H1 (cell line): ENCODE data around the gene GSTA2.

Experiments
- CHD2 ChIP-seq: IDR thresholded peaks from 2 replicates; pipeline ENCODE4 v1.6.1; 2012; ENCODE audit warnings: low read length, improper control_type of control experiment
- CTCF ChIP-seq, 3 experiments: IDR thresholded peaks; 1 replicate in 2 of 3; 2 replicates in 1 of 3; pipeline versions ENCODE4 v1.5.1 to v1.6.1; 2011; ENCODE audit warnings: low read length in 3 of 3, mild to moderate bottlenecking in 3 of 3, inconsistent platforms in 2 of 3, low read depth in 1 of 3, moderate library complexity in 1 of 3; ENCODE audit not compliant: insufficient read depth in 1 of 3; ENCODE audit errors: control extremely low read depth in 1 of 3
- EGR1 ChIP-seq: IDR thresholded peaks from 2 replicates; pipeline ENCODE4 v1.6.1; 2011; ENCODE audit warnings: low read depth, low read length, borderline replicate concordance
- EP300 ChIP-seq, 2 experiments: IDR thresholded peaks; 1 replicate in 1 of 2; 2 replicates in 1 of 2; pipeline ENCODE4 v1.6.1; 2011 to 2012; ENCODE audit warnings: low read depth in 2 of 2, low read length in 2 of 2, mild to moderate bottlenecking in 2 of 2, borderline replicate concordance in 1 of 2, inconsistent platforms in 1 of 2, moderate library complexity in 1 of 2
- JUND ChIP-seq: IDR thresholded peaks from 2 replicates; pipeline ENCODE4 v1.6.1; 2011; ENCODE audit warnings: mild to moderate bottlenecking, improper control_type of control experiment, low read length
- MAX ChIP-seq: IDR thresholded peaks from 2 replicates; pipeline ENCODE4 v1.6.1; 2012; ENCODE audit warnings: inconsistent platforms
- POLR2AphosphoS5 ChIP-seq: IDR thresholded peaks from 2 replicates; pipeline ENCODE4 v1.6.1; 2011; ENCODE audit warnings: low read depth, low read length
- RBBP5 ChIP-seq: IDR thresholded peaks from 2 replicates; pipeline ENCODE4 v1.7.1; 2012; ENCODE audit warnings: low read depth, mild to moderate bottlenecking, inconsistent platforms, low read length, moderate library complexity, borderline replicate concordance
- RNF2 ChIP-seq: fragments of 200-900, 300-1000 bp; sonication (generic); IDR thresholded peaks from 2 replicates; pipeline ENCODE4 v1.7.1; 2016; ENCODE audit warnings: borderline replicate concordance, low read depth, mild to moderate bottlenecking, antibody characterized with exemption, low read length; ENCODE audit not compliant: poor library complexity, severe bottlenecking; ENCODE audit errors: missing control alignments
- SIN3A ChIP-seq, 2 experiments: IDR thresholded peaks in 1 of 2; conservative IDR thresholded peaks in 1 of 2; 2 replicates each; pipeline ENCODE4 v1.6.1; 2011 to 2012; ENCODE audit warnings: low read length in 2 of 2, improper control_type of control experiment in 1 of 2, low read depth in 1 of 2, mild to moderate bottlenecking in 1 of 2
- TEAD4 ChIP-seq: IDR thresholded peaks from 2 replicates; pipeline ENCODE4 v1.6.1; 2012; ENCODE audit warnings: low read depth, low read length, inconsistent platforms, mixed read lengths
- TF ChIP-seq, protein P1 (sequence below): IDR thresholded peaks from 2 replicates; pipeline ENCODE4 v1.6.1; 2011; ENCODE audit warnings: low read length, improper control_type of control experiment

DNA sequence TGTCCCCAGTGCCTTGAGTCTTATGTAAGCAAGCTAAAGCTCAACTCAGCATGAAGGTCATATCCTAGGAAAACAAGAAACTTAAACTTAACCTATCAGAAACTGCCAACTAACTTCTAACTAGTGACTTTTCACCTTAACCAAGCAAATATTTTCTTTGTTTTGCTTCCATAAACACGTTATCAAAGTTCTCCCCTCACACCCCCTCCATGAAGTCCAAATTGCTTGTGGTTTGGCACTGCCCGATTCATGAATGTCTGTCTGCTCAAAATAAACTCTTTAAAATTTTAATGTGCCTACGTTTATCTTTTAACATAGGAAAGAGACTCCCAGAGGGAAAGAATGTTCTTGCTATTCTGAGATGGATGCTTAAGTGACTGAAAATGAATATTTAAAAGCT is 34.9 kb downstream of the GSTA2 start:
- TF ChIP-seq CTCF (IDR thresholded peaks at IDR 0.05; ENCODE audit: control extremely low read depth in 1 of 3, insufficient read depth in 1 of 3, low read depth in 1 of 3, low read length in 3 of 3) (no peak), RNF2 (no peak), POLR2AphosphoS5 (no peak), JUND (no peak), SIN3A (conservative IDR thresholded peaks at IDR 0.05 in 1 of 2, IDR thresholded peaks at IDR 0.05 in 1 of 2; ENCODE audit: low read depth in 1 of 2, low read length in 2 of 2) (no peak), EGR1 (no peak), MAX (no peak), EP300 (IDR thresholded peaks at IDR 0.05; ENCODE audit: borderline replicate concordance in 1 of 2, low read depth in 2 of 2, low read length in 2 of 2) (no peak), TEAD4 (no peak), RBBP5 (no peak), CHD2 (no peak)
- TF ChIP-seq, protein P1, sequence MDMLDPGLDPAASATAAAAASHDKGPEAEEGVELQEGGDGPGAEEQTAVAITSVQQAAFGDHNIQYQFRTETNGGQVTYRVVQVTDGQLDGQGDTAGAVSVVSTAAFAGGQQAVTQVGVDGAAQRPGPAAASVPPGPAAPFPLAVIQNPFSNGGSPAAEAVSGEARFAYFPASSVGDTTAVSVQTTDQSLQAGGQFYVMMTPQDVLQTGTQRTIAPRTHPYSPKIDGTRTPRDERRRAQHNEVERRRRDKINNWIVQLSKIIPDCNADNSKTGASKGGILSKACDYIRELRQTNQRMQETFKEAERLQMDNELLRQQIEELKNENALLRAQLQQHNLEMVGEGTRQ: no peak
